Osteoblast (primary cell): Measurements from ENCODE around the gene RBL1. TPM values are rescaled to one million over a fixed set of nuclear protein-coding genes. Genes with fewer than 3 reads are reported as not detected.

Experiments
- DNase-seq: peaks from one replicate; pipeline ENCODE4 v3.0.0; 2011; ENCODE audit warnings: low spot score, mixed read lengths; ENCODE audit not compliant: insufficient read length; ENCODE audit errors: missing footprints
- H2AFZ ChIP-seq: 2 replicates; pipeline ENCODE4 v1.6.0; 2011; ENCODE audit warnings: mild to moderate bottlenecking, low read length
- H3K27ac ChIP-seq: 2 replicates; pipeline ENCODE4 v1.5.1; 2011; ENCODE audit warnings: mild to moderate bottlenecking, low read depth, low read length, moderate library complexity
- H3K27me3 ChIP-seq: 2 replicates; pipeline ENCODE4 v1.6.0; 2012; ENCODE audit warnings: mild to moderate bottlenecking, control low read depth, inconsistent platforms, low read length, moderate library complexity; ENCODE audit not compliant: insufficient read depth
- H3K36me3 ChIP-seq: 2 replicates; pipeline ENCODE4 v1.5.1; 2011; ENCODE audit warnings: mild to moderate bottlenecking, low read length, control low read depth, moderate library complexity; ENCODE audit not compliant: insufficient read depth
- H3K4me1 ChIP-seq: 2 replicates; pipeline ENCODE4 v1.5.1; 2011; ENCODE audit warnings: mild to moderate bottlenecking, low read length, control low read depth, moderate library complexity; ENCODE audit not compliant: insufficient read depth
- H3K4me2 ChIP-seq: 2 replicates; pipeline ENCODE4 v1.6.0; 2011; ENCODE audit warnings: mild to moderate bottlenecking, low read length; ENCODE audit not compliant: insufficient read depth
- H3K4me3 ChIP-seq: fragments of 200-600 bp; sonication (generic); 3 replicates; pipeline ENCODE4 v1.5.1; 2012; ENCODE audit warnings: mild to moderate bottlenecking, low read length, inconsistent platforms; ENCODE audit not compliant: insufficient read depth
- H3K79me2 ChIP-seq: 2 replicates; pipeline ENCODE4 v1.6.0; 2012; ENCODE audit warnings: mild to moderate bottlenecking, low read length, control low read depth, inconsistent platforms; ENCODE audit not compliant: insufficient read depth
- H3K9me3 ChIP-seq: 2 replicates; pipeline ENCODE4 v1.5.1; 2011; ENCODE audit warnings: low read depth, low read length, control low read depth
- H4K20me1 ChIP-seq: 2 replicates; pipeline ENCODE4 v1.6.0; 2012; ENCODE audit warnings: mild to moderate bottlenecking, low read length, control low read depth; ENCODE audit not compliant: insufficient read depth
- small RNA-seq: library from RNA; depleted of rRNA; stranded (forward); fragments of <200 nt; gene quantifications from one replicate; pipeline ENCODE3, GENCODE V24; 2012
- total RNA-seq: library from RNA; depleted of rRNA; stranded (reverse); fragments of >200 nt; gene quantifications from 2 replicates; pipeline ENCODE4 v1.2.3, GENCODE V29; 2012
- TF ChIP-seq, protein P1 (sequence below): IDR thresholded peaks from 2 replicates; pipeline ENCODE4 v1.5.1; 2011; ENCODE audit warnings: mild to moderate bottlenecking, low read depth, low read length, moderate library complexity; ENCODE audit errors: extremely low read depth

The RBL1 gene
- total RNA-seq, 1 donor = 9.8 TPM

DNA sequence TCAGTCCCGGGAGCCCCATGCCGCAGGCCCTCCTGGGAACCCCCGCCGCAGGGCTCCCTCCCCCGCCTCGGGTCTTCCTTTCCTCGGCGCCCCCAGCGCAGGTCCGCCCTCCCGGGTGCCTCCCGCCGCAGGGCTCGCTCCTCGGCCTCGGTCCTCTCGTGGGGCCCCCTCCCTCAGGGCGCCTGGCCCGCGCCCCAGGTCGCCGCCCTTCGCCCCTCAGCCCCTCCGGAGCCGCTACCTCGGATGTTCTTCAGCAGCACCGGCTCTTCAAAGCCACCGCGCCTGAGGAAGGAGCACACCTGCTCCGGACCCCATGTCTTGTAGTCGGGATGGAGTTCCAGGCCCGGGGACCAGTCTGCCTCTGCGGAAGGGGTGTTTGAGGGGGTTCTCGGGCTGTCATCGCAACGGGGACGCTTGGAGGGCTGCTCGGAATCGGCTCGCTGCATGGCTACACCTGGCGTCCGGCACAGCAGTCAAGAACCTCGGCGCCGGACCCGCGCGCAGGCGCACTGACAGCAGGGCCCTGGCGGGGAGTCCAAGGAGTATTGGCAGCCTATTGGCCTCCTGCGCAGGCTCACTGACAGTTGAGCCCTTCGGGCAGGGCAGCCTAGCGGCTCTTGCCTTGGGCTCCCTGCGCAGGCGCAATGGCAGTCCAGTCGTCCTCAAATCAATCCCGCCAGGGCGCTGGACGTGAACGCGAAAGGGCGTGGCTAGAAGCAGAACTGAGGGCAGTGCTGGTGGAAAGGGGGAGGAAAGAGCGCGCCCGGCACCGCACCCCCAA, 144.4 kb downstream of the RBL1 start, which contains the start of gene SAMHD1:
Gene SAMHD1, minus strand, starts transcription at position 511 of the 781 bp plus-strand sequence. Its CDS starts 65 bp downstream, at position 446.
- peak; percentile 99 for DNase-seq
- H3K27ac ChIP-seq = peak within 1 kb of the TSS; percentile 60
- H2AFZ ChIP-seq = peak within 1 kb of the TSS; percentile 100

DNA sequence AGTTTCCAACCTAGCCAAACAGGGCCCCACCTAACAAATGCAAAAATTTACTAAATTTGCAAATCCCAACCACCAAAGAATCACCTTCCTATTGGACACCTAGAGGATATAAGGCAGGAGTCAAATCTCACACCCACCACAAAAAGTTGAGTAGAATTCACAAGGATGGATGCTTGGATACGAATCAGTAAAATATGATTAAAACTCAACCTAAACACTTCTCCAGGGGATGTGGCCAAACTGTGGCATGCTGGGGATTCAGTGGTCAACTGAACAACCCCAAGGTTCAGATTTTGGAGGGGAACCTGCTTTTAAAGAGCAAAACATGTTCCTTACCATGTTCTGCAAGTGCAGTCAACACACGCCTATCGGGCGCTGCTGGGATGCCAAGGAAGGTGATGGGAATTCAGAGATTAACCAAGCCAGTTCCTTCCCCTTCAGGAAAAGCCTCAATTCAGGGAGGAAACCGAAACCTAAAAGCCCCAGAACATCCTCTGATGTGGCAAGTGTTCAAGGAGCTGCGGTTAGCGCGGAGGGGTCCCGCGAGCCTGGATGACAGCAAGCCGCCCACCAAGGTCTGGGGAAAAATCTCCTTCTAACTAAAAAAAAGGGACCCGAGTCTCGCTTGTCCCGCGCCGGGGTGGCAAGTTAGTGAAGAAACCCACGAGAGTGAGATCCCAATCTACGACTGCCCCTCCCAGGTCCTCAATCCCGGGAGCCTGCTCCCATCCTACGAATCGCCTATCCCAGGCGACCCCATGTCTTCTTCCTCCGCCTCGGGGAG, 145.2 kb downstream of the RBL1 start:
- Histone ChIP-seq H3K4me3 (peak overlapping the region; percentile 100), H2AFZ (peak overlapping the region; percentile 100), H3K36me3 (no peaks in the 10 kb centered on the region), H3K27me3 (no peaks in the 10 kb centered on the region), H3K4me2 (peak overlapping the region; percentile 89), H3K27ac (peak overlapping the region; percentile 60), H3K79me2 (peaks cover 7% of the 10 kb centered on the region), H3K4me1 (peaks cover 3% of the 10 kb centered on the region), H3K9me3 (no peaks in the 10 kb centered on the region), H4K20me1 (no peaks in the 10 kb centered on the region)
- DNase-seq = peak; percentile 89
- TF ChIP-seq, protein P1, sequence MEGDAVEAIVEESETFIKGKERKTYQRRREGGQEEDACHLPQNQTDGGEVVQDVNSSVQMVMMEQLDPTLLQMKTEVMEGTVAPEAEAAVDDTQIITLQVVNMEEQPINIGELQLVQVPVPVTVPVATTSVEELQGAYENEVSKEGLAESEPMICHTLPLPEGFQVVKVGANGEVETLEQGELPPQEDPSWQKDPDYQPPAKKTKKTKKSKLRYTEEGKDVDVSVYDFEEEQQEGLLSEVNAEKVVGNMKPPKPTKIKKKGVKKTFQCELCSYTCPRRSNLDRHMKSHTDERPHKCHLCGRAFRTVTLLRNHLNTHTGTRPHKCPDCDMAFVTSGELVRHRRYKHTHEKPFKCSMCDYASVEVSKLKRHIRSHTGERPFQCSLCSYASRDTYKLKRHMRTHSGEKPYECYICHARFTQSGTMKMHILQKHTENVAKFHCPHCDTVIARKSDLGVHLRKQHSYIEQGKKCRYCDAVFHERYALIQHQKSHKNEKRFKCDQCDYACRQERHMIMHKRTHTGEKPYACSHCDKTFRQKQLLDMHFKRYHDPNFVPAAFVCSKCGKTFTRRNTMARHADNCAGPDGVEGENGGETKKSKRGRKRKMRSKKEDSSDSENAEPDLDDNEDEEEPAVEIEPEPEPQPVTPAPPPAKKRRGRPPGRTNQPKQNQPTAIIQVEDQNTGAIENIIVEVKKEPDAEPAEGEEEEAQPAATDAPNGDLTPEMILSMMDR = no peak

More for the DNA sequence above, 144.4 kb downstream of the RBL1 start, which contains the start of gene SAMHD1:
- Histone ChIP-seq H3K36me3 (no peaks in the 10 kb centered on the region), H3K9me3 (no peaks in the 10 kb centered on the region), H3K4me1 (peaks cover 3% of the 10 kb centered on the region), H4K20me1 (no peaks in the 10 kb centered on the region), H3K4me2 (peak within 1 kb of the TSS; percentile 89), H3K4me3 (peak within 1 kb of the TSS; percentile 100), H3K27me3 (no peaks in the 10 kb centered on the region), H3K79me2 (peaks cover 7% of the 10 kb centered on the region)
- TF ChIP-seq, protein P1 = no peak

Small RNA genes lying within 50 kb of the gene (small RNA-seq; reads per million reads assigned to genes)
- gene RPS3AP3 = not detected

Other genes with a start within 250 kb of the RBL1 start
- gene TLDC2, start 219.9 kb downstream of the RBL1 start, total RNA-seq = not detected in 2 replicates
- gene SAMHD1, start 144.3 kb downstream of the RBL1 start, total RNA-seq = 30.4 and 32.6 TPM in 2 replicates
- gene RPN2, start 83.3 kb upstream of the RBL1 start, total RNA-seq = 213 and 245 TPM in 2 replicates
- 1.1 and 1.8 TPM in 2 replicates for gene MROH8, start 83.6 kb upstream of the RBL1 start, total RNA-seq
- gene GHRH, start 165.8 kb upstream of the RBL1 start, total RNA-seq = not detected in 2 replicates
- gene MANBAL, start 193.7 kb upstream of the RBL1 start, total RNA-seq = 14.1 and 17.7 TPM in 2 replicates